ENCODE data around the gene DCP1A.
A peak's percentile ranks its signal among the peaks of the same experiment; 100 is the strongest.

DCP1A gene

GRCh38 chr3:53238051-53238850 is 109.1 kb downstream of the DCP1A start:
- H3K27ac ChIP-seq = peak overlapping the region; percentile 32; the same call in 1 of the 2 replicates
- TF ChIP-seq, protein P1, sequence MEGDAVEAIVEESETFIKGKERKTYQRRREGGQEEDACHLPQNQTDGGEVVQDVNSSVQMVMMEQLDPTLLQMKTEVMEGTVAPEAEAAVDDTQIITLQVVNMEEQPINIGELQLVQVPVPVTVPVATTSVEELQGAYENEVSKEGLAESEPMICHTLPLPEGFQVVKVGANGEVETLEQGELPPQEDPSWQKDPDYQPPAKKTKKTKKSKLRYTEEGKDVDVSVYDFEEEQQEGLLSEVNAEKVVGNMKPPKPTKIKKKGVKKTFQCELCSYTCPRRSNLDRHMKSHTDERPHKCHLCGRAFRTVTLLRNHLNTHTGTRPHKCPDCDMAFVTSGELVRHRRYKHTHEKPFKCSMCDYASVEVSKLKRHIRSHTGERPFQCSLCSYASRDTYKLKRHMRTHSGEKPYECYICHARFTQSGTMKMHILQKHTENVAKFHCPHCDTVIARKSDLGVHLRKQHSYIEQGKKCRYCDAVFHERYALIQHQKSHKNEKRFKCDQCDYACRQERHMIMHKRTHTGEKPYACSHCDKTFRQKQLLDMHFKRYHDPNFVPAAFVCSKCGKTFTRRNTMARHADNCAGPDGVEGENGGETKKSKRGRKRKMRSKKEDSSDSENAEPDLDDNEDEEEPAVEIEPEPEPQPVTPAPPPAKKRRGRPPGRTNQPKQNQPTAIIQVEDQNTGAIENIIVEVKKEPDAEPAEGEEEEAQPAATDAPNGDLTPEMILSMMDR (conservative IDR thresholded peaks at IDR 0.05) = no peak
- TF ChIP-seq ZFX (IDR thresholded peaks at IDR 0.05) = no peak

DNA sequence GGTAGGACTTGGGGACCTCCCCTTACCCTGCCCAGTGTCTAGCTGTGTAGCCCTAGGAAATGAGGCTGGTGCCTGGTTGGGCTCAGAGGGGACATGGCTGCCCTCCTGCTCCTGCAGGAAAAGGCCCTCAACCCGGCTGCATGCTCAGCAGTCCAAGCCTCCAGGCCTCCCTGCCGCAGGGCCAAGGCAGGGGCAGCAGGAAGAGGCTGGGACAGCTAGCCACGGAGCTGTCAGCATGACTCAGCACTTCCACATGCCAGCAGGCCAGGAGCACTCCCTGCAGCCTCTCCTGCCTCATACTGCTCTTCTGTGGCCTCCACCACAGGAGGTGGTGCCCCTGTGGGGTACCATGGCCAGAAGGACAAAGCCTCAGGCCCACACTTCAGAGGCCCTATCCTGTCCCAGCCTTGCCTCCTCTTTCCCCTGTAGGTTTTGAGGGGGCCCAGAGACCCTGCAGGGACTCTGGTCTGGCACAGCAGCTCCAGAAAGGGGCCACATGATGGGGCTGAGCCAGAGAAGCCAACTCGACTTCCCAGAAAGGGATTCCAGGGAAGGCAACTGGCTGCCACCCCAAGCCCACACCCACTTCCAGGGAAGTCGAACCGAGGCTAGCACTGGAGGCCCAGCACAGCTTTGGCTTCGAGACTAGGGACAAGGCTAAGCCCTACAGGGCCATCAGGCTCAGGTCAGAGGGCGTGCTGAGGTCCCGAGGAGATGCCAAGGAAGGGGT is 111.1 kb downstream of the DCP1A start:
- H3K27ac ChIP-seq = peak overlapping the region; percentile 76
- TF ChIP-seq, protein P1 (conservative IDR thresholded peaks at IDR 0.05) = no peak
- peak; percentile 26; the same call in 1 of the 2 replicates for TF ChIP-seq ZFX (IDR thresholded peaks at IDR 0.05)

DNA sequence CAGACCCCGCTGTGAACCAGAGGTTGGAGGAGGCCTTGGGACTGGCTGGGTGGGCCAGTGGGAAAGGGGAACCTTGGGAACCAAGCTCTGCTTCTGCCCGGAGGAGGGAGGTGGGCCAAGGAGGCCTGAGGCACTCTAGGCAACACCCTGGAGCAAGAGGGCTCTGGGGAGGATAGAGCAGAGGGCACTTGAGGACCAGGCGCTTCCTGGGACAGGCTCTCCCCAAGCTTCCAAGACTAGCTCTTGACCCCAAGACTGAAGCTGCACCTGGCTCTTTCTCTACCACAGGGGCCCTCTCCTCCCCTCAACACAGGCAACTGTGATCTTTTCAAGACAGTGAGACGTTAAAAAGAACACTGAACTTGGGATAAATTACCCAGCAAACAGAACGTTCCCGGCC is 111.8 kb downstream of the DCP1A start:
- peak overlapping the region; percentile 76 for H3K27ac ChIP-seq
- TF ChIP-seq ZFX (IDR thresholded peaks at IDR 0.05) = no peak

DNA sequence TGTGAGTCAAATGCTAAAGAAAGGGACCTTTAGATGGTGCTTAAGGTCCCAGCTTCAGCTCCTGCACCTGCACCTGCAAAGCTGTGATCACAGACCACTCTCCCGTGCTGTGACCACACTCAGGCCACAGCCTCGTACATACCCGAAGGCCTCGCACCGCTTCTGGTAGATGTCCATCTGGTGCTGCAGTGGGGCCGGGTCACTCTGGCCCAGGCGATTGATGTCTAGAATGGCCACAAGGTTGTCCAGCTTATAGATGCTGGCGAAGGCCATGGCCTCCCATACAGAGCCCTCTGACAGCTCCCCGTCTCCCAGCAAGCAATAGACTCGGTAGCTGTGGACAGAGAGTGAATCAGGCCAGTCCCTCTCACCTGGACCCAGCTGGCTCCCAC is 112.5 kb downstream of the DCP1A start:
- H3K27ac ChIP-seq = no peak overlapping the region
- TF ChIP-seq, protein P1 (conservative IDR thresholded peaks at IDR 0.05) = no peak
- no peak for TF ChIP-seq ZFX (IDR thresholded peaks at IDR 0.05)

DNA sequence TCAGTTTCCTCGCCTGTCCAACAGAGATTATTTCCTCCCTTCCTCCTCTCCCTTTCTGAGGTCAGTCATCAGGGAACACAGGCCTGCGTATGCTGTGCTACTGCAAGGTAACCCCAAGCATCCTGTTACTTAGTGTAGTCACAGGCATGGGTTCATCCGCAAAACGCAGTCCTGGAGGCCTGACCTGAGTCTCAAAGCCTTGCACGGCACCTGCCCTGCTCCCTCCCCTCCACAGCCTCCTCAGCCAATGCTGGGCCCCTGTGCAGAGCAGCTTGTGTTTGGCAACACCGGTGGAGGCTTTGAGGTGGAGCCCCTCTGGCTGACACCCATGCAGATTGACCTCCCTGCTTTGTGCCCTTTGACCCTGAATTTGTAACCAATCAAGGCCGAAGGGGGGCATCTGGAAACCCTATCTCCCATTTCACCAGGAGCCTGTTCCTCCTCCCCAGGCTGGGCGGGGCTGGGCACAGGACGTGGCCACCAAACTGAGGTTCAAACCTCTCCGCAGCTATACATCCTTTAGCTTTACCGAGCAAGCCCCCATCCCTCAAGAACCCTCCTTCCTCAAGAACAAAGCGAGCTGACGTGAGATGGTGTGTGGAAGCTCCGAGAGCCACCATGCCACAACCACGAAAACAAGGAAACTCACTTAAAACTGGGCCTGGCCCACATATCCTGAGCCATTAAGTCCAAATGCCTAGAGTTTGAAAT is 113.1 kb downstream of the DCP1A start:
- no peak overlapping the region for H3K27ac ChIP-seq

More for the DNA sequence above, 113.1 kb downstream of the DCP1A start:
- TF ChIP-seq, protein P1 (conservative IDR thresholded peaks at IDR 0.05) = no peak
- TF ChIP-seq ZFX (IDR thresholded peaks at IDR 0.05) = no peak
